GM03348 (cell line): Measurements from ENCODE around the gene SEL1L2.

Experiments used
- DNase-seq: peaks from one replicate; pipeline ENCODE4 v3.0.0; 2012; ENCODE audit warnings: low spot score

The SEL1L2 gene

DNA sequence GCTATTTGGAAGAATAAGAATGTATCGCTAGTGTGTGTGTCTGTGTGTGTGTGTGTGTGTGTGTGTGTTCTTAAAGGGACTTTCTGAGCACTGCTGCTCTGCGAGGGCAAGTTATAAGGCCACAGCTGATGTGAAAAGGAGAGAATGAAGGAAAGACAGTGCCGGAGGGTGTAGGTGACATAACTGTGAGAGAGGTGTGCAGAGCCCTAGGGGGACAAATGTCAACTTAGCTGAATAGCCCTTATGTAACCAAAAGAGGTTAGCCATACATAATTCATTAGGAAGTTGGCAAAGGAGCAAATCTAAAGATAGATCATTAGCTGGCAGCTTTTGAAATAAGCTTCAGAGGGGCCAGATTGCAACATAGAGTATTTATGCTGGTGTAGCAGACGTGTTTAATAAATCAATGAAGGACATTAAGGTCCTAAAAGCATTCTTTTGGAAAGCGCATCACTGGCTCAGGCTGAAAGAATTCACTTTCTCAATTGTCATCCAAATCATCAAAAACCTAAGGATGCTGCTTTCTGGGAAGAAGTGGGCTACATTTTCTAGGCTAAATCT lies 124.5 kb downstream of the SEL1L2 start:
- peak; percentile 71 for DNase-seq

DNA sequence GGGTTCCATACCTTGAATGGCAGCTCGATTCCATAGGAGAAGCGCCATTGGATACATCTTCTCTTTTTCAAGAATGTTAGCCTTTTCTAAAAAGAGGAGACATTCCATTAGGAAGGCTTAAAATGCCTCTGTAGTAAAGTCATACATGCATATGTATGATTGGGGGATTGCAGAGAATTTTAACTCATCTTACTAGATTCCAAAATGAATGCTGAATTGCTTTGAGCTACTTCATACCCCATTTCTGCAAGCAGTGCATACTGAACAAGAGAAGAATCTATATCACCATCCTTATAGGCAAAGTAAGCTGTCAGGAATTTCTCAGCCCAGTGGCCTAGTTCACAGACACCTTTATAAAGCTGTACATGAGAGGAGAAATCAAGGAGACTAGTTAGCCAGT lies 125.3 kb downstream of the SEL1L2 start:
- peak; percentile 16 for DNase-seq

DNA sequence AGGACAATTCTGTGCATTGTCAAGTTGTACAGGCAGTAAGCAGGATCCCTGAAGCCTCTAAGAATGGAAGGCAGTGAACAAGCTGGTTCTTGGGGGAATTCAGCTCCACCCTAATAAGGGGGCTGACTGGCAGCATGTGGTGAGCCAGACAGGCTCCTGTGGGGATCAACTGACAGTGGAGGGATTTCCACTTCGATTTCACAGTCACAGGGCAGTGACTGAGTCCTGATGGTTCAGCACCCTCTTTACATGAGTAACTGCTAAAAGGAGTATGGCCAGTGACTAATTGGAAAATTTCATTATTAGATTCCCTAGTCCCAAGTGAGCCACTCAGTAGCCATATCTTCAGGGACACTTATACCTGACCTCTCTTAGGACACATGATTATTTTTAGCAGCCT lies 127.2 kb downstream of the SEL1L2 start:
- DNase-seq: no peak

DNA sequence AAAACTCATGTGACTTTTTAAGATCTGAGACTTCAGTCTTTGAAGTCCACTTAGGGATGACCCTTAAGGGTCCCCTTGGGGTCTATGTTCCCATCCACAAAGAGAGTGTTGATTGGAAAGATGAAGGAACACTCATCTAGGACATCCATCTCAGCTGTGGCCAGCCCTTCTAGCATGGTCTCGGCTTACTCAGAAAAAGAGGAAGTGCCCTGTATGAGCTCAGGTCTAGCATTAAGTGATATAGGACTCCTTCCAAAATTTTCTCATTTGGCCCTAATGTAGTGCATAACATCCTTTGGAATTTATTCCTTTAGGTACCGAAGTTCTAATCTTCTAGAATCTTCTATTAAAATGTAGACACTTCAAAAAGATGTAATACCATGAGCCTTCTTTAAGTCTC lies 128.2 kb downstream of the SEL1L2 start:
- no peak for DNase-seq

DNA sequence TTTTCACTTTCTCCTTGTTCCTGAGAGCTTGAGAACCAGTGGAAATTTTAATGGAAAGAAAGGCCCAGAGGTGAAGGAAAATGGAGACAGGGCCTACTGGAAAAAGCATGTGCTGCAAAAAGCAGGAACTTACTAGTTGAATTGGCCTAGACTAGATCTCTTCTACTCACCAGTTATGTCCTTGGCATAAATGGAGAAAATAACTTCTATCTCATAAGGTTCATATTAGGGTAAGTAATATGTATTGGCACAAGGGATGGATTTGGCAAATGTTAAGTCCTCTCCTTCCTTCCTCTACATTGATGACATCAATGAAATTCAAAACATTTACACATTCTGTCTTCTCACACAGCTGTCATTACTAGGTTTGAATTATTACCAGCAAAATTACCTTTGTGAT lies 131.5 kb downstream of the SEL1L2 start:
- DNase-seq: no peak

DNA sequence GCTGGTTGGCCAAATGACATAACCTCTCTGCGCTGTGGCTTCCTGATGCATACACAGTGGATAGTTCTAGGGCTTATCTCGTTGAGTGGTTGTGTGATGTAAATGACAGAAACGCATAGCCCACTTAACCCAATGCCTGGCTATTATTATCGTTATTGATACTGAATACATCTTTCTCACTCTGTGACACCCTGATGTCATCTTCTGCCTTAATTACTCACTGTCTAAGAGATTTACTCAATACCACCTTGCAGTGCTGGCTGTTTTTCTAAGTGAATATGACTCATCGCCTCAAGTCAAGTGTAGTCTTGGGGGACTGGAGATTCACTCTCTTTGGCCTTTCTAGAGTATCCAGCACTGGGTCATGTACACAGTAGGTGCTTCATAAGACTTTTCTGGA lies 132.0 kb downstream of the SEL1L2 start:
- no peak for DNase-seq

DNA sequence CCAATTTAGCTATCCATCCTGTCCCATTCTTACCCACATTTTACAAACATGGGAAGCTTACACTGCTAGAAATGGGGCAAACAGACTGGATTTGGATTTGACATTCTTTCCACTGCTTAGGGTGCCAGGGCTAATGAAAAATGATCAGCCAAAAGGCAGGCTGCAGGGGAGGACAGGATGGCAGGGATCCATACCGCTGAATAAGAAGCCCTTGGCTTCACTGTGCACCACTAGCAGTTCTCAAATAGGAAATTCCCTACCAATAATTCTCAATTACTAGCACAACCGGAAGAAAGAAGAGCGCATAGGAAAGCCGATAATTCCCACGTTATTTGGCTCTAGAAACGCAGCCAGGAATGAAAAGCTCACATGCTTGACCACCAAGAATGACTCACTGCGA lies 132.5 kb downstream of the SEL1L2 start:
- no peak for DNase-seq

DNA sequence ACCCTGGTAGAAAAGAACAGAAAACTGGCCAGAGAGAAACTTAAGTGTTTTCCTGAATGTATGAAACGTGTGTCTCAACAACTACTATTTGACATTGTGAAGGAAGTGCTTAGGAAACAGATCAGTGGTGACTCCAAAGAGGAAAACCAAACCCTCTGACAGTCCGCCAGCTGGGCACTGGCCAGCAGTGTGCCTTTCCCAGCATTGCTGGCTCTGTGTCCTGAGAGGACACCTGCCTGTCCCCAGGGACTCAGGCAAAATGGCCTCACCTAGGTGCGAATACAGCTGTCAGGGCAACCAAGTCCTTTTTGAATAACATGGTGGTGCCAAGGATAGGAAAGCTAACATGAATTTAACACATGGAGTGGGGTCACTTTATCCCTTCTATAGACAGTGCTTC lies 133.1 kb downstream of the SEL1L2 start:
- DNase-seq: no peak

DNA sequence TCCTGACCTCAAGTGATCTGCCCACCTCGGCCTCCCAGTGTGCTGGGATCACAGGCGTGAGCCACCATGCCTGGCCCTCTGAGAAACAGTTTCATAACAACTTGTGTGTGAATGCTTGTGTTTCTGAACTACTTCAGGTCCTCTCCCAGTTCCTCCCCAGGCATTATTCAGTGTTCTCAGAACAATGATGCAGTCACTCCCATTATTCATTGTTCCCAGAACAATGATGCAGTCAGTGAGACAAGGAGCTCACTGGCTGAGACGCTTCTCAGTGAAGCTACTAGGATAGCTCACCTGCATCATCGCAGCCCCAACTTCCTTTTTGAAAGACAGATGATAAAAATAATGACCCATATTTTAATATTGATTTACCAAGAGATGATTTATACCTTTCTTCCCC lies 134.1 kb downstream of the SEL1L2 start:
- no peak for DNase-seq

DNA sequence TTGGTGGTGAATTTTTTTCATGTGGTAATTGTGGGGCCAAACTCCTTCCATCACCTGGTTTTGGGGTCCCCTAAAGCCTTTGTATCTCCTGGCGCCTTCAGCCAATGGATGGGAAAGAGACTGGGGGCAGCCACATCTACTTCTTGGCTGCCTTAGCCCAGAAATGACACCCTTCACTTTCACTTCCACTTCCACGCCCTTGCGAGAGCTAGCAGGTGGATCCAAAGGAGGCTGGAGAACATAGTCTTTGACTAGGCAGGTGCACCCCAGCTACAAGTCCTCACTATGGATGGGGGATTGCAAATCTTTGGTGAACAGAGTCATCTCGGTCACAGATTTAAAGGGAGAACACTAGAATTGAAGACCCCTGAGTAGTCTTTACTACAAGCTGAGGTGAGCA lies 134.8 kb downstream of the SEL1L2 start:
- no peak for DNase-seq

DNA sequence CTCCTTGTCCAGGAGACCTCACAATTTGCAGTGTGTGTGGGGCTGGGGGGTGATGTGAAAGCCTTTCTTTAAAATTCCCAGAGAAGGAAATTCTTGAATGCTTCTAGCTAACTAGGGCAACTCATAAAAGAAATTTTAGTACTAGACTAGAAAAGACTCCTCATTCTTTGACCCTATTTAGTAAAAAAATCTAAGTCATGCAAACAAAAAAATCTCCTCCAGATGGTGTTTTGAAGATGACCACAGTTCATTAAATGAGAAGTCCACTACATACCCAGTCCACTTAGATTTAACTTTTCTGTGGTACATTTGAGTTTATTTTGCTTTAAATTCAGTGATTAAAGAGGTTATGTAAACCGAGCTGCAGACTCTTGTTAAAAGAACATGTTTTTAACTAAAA lies 138.1 kb downstream of the SEL1L2 start:
- DNase-seq: peak; percentile 54

DNA sequence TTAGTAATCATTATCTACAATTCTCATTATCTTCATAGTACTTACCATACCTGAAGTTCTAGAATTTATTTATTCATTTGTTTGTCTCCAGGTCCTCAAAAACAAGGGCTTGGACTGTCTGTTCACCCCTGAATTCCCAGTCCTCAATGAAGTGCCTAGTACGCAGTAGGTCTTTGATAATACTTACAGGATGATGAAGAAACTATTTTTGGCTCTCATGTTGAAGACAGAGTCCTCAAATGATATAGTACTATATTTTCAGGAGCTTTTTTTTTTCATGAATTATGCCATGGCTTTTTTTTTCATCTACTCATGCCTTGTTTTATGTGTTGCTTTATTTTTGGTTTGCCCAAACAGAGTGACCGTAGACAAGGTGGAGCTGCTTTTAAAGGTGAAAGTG lies 139.1 kb downstream of the SEL1L2 start:
- DNase-seq: no peak

DNA sequence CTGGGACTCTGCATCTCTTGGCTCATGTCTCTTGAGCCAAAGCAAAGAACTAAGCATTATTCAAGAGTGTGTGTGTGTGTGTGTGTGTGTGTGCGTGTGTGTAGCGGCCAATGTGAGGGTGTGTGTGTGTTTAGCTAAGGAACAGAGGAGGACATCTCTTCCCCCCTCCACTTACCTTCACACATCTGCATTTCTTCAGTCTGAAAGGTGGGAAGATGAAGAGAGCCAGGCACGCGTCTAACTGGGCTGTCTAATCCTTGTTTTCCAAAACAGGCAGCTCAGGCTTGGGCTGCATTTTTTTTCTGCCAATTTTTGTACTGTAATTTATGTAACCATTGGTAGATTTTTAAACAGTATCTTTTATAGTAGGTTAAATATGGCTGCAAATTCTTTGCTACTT lies 146.1 kb downstream of the SEL1L2 start:
- DNase-seq: no peak

DNA sequence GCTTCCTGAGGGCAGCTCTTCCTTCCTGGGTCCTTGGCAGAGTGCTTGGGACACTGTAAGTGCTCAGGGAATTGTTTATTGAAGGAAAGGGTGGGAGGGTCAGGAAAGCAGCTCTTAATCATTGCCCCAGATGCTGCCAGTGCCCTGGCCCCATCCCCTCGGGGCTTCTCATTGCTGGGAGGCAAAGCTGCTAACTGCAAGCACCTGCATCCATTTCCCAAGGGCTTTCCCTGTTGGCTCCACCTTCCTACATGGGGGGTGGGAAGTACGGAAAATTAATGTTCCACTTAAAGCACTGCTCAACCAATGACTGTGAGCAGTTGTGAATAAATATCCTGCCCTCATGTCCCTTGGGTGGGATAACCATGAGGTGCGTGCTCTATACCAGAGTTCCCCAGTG lies 149.2 kb downstream of the SEL1L2 start:
- no peak for DNase-seq

DNA sequence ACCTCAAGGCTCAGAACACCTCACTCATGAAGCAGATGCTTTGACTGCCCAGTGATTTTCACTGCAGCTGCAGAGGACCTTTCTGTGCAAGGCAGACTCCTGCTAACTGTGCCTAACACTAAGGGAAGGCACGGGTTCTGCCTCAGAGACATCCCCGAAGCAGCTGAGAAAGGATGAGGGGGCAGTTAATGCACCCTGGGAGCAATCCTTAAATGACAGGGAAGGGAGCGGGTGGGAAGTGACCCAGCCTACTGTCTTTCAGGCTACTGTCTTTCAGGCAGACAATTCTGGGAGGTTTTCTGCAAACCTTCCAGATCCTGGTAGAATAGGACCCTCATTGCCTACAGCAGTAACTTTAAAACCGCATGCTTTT lies 150.3 kb downstream of the SEL1L2 start:
- DNase-seq: no peak

DNA sequence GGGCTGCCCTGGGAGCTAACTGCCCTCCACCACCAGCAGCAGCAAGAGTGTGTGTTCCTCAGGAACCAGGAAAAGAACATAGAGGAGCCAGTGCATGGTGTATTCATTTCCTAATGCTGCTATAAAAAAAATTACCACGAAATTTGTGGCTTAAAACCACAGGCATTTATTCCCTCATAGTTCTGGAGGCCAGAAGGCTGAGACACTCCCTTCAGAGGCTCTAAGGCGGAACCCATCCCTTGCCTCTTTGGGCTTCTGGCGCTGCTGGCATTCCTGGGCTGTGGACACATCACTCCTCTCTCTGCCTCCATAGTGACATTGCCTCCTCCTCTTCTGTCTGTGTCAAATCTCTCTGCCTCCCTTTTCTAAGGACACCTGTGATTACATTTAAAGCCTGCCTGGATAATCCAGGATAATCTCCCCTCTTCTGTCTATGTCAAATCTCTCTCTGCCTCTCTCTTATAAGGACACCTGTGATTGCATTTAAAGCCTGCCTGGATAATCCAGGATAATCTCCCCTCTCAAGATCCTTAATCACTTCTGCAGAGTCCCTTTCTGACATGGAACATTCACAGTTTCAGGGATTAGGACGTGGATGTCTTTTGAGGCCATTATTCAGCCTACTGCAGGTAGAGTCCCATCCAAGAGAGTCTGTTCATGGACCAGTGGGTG lies 150.9 kb downstream of the SEL1L2 start:
- DNase-seq: peak; percentile 87

DNA sequence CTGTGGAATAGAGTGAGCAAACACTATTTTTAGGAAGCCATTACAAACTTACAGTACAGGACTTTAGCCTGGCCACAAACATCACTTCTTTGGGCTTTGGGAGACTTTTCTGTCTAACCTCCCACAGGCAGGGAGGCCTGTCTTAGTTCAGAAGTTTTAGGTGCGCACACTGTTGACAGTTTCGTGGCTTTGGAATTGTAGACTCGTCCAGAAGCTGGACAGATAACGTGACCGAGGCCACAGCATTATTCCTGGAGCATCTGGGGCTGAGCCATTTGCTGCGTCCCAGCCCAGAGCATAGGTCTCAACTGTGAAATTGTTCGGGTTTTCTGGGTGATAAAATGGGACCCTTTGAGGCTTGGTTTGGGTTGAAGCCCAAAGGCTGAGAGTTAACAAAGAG lies 151.8 kb downstream of the SEL1L2 start:
- no peak for DNase-seq

DNA sequence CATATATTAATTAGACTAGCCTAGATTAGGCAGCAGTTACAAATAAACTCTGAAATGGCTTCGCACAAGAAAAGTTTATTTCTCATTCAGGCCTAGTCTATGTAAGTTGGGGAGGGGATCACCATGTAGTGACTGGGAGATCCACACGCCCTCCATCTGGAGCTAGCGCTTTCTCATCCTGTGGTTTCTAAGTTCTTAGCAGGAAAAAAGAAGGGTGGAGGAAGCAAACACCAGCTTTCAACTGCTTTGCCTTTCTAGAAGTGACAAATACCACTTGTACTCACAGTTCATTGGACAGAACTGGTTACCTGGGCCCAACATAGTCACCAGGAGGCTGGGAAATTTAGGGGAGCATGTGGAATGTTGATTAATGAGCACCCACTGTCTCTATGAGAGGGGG lies 158.9 kb downstream of the SEL1L2 start:
- DNase-seq: no peak

DNA sequence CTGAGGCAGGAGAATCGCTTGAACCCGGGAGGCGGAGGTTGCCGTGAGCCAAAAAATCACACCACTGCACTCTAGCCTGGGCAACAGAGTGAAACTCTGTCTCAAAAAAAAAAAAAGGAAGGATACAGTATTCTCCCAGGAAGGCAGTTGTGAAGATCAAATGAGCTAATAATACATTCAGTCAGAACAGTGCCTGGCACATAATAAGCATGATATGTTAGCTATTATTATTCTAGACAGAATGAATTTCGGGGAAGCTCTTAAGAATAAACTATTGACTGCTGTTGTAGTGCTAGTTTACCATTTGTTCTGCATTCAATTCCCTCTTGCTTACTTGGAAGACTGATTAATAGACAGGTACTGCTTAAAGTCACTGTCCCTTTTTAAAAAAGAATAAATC lies 164.9 kb downstream of the SEL1L2 start:
- DNase-seq: no peak

DNA sequence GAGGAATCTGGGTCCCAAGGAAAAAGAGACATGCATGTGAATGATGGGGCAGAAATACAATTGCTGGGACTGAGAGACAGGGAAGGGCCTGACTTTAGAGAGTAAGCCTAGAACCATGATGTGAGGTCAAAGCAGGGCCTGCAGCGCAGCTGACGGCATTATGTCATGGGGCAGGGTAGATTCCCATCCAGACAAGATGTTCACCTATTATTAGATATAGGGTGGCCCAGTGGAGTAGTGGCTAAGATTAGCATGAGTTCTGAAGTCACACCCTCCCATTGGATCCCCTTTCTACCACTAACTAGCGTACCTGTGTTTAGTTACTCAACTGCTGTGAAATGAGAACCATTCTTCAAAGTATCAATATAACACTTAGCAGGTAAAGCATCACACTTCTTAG lies 166.0 kb downstream of the SEL1L2 start:
- DNase-seq: no peak

DNA sequence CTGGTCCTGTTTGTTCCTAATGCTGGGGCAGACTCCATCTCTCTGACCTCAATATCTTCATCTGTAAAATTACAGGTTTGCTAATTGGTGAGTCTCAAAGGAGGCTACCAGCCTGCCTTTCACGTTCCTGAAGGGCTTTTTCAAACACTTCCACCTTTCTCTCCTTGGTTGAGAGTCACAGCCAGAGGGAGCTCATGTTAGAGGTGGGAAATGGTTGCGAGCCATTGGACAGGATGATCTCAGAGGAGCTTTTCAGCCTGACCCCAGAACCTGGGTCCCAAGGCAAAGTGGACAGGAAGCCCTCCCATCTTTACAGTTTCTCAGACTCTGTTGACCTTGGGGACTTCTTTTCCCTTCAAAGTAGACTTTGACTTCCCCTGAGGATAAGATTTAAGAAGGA lies 168.0 kb downstream of the SEL1L2 start:
- no peak for DNase-seq

DNA sequence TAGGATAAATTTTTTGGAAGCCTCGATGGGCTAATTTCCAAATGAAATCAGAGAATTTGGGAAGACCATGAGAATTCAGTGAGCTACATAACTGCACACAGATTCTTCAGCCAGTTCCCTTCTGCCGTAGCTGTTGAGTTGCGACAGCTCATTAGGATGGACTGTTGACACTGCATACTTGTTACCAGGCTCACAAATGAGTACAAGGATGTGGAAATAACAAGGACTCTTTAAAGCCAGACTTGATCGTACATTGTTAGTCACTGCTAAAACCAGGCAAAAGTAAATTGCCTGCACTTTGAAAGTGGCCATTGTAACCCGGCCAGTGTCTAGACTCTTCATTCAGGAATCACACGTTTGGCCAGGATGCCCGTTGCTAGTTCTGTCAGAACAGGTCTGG lies 168.5 kb downstream of the SEL1L2 start:
- DNase-seq: peak; percentile 79

DNA sequence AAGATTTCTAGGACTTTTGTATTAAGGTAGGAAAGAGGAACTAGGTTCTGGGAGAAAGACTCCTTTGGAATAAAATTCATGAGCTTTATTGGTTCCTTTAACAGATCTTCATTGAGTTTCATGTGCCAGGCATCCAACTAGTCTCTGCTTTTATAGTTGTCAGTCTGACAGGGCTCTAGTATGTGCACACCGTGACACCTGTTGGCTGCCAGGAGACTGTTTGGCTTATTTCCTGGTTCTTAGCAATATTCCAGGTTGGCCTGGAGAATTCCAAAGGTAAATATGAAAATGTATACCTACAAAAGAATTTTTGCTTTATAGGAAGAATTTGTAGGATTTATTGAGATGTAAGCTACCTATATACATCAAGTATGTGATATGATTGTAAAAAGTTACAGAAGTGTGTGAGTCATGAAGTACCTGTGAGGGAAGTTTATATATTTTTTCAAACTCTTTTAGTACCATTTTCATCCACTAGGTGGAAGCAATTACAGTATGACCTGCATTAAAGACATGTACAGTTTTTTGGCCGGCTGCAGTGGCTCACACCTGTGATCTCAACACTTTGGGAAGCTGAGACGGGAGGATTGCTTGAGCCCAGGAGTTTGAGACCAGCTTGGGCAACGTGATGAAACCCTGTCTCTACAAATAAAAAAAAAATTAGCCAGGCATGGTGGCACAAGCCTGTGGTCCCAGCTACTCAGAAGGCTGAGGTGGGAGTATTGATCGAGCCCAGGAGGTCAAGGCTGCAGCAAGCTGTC lies 170.3 kb downstream of the SEL1L2 start:
- peak; percentile 61 for DNase-seq

DNA sequence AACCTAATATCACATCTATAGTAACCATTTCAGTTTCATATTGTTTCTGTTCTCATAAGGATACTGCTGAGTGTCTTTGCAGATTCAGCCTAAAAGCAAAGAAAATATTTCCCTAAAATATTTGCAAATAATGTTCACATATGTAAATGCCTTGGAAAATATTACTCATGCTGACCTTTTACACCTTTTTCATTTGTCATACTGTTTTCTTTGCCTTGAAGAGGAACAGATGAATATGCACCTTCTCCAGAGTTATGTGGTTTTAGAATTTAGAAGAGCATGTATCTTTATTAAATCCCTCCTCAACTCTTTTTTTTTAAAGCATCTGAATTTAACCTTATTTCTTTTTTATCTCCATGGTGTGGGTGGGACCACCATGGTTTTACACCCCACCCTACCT lies 173.1 kb downstream of the SEL1L2 start:
- DNase-seq: no peak
